Stimulated activated CD4-positive, alpha-beta T cell treated with anti-CD3 and anti-CD28 coated beads, Interleukin-4, amount 100 ng/mL, for 48 hours (primary cell): Measurements from ENCODE around the gene CDC37L1.
A peak's percentile ranks its signal among the peaks of the same experiment; 100 is the strongest.
"Not testable (repeated sequence)": the region's sequence is repeated elsewhere in the genome, so short reads cannot be mapped to it uniquely, and the experiment has no call there.

Source experiments
- DNase-seq, 2 donors: peaks; one replicate each; pipeline ENCODE4 v3.0.0-alpha.2; 2020; ENCODE audit warnings: low read depth in 2 of 2

Gene CDC37L1

DNA sequence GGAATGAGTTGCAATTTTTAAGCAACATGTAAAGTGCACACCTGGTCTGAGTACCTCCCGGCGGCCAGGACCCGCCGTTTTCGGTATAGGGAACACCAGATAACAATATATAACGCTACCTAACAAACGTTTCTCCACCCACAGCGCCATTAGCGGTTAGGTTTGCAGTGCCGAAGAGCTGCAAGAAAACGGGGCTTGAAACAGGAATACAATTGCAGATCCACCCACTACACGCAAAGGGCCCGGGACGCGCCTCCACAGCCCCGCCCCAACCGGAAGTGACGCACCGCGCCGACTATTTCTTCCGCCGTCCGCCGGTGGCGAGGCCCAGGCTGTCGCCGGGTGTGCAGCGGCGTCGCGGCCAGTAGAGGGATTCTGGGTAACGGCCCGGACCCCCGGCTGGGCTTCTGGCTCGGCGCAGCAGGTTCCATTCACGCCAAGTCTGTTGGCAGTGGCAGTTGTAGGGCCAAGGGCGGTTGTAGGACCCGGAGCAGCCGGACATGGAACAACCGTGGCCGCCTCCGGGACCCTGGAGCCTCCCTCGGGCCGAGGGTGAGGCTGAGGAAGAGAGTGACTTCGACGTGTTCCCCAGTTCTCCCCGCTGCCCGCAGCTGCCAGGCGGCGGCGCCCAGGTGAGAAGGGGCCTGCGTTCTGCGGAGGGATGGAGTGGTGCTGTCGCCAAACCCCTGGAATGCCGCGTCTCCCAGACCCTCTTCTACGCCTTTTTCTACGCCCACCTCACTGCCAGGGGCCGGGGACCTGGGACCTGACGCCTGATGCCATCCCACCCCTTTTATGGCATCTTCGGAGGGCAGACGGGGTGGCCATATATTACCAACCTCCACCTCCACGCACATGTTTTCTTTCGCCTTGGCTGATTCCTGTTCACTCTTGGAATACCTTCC, at the start of gene CDC37L1:
CDC37L1 (plus strand) TSS at position 302 of the 905 bp plus-strand sequence; CDS start at position 501, 199 bp downstream.
- DNase-seq = peak; percentile 99

DNA sequence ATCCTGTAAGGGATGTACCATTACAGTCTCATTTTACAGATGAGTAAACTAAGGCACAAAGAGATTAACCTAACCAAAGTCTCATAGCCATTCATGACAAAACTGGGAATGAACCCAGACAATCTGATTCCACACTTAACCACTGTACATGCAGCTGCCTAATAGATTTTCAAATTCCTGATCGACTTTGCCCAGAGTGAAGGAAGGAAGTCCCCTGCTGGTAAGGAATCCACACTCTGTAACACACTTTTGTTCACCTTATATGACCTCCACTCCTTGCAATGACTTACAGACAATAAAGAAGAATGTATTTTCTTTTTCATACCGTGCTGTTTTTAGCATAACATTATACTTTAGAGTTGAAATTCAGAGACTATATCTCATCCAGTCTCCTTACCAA, 48.5 kb upstream of the CDC37L1 start:
- no peak for DNase-seq

DNA sequence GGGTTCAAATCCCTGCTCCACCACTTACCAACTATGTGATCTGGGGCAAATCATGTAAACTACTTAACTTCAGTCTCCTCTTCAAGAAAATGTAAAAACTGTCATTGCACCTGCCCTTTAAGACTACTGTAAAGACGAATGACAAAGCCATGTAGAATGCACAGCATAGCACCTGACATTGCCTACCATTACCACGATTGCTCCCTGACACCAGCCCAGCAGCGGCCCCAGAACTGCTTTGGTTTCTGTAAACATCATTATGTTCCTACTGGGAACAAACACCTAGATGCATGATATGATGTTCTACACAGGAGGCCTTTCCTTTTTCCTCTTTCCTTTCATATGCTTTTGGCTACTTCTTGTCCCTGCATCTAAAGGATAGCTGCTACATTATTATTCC, 40.4 kb upstream of the CDC37L1 start:
- DNase-seq = no peak

DNA sequence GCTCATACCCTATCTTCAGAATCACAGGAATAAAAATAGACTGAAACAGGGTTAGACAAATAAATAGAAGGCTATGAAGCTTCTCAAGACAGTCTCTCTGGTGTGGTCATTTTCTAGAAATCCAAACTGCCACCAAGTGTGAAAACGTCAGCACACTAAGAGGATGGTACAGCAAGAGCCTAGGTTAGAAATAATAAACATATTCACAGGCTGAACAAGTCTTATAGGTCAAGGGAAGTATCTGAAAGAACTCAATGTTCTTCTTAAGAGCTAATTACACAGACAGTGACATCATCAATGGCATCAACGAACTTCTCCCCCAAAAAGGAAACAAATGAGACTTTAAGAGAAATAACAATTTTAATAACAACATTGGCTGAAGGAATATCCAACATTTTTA, 39.9 kb upstream of the CDC37L1 start:
- no peak for DNase-seq

DNA sequence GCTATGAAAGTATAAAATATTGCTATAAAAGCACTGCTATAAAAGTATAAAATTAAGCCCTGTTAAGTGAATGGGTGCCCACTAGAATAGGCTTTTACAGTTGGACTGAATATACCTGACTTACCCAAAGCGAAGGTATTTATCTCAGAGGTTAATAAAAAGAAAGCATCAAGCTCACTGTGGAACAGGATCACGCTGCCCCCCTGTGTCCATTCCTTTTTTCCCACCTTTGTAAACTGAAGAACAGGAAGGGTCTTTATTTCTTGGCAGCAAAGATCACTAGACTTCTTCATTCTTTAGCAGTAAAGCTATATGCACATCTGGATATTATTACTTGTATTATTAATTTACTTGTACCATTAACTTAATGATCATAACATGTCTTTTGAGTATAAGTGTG, 39.3 kb upstream of the CDC37L1 start:
- DNase-seq = no peak

DNA sequence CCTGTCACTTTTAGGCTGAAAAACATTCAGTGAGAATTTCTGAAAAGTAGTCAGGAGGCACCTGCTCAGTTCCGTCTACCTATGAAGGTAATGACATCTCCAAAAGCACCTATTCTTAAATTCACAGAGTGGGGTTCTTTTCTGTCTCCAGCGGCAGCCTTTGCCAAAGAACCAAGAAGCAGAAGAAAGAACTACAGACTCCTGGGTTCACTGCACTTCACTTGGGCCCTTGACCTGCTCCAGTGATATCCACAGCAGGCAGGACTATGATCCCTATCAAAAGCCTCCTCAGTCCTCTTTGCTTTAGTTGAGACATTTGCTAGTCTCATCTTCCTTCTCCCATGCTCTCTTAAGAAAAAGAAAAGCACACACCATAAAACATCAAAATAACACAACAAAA, 37.0 kb upstream of the CDC37L1 start:
- no peak for DNase-seq

DNA sequence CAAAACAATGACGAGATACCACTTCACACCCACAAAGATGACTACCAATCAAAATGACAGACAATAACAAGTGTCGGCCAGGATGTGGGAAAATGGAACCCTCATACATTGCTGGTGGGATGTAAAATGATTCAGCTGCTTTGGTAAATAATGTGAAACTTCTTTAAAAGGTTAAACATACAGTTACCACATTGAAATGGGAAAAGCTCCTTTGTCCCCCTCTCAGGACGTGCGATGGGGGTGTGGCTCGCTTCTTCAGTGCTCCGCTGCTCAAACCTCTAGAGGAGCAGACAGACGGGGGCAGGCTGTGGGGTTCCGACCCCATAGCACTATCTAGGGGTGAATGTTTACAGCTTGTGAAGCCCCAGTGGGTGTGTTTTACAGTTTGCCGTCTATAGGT, 25.3 kb upstream of the CDC37L1 start:
- no peak for DNase-seq

DNA sequence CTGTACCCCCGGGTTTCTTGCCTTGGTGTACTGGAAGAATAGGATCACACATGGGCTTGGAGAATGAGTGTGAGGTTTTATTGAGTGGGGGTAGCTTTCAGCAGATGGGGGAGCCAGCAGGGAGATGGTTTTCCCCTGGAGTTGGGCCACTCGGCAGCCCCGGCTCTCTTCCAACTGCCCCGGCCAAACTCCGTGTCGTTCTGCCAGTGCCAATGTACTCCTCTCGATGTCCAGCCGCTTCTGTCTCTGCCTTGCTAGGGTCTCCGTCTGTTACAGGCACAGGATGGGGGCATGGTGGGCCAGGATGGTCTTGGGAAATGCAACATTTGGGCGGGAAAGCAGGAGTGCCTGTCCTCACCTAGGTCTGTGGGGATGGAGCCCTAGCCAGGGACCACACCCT, 24.8 kb upstream of the CDC37L1 start:
- DNase-seq = no peak

DNA sequence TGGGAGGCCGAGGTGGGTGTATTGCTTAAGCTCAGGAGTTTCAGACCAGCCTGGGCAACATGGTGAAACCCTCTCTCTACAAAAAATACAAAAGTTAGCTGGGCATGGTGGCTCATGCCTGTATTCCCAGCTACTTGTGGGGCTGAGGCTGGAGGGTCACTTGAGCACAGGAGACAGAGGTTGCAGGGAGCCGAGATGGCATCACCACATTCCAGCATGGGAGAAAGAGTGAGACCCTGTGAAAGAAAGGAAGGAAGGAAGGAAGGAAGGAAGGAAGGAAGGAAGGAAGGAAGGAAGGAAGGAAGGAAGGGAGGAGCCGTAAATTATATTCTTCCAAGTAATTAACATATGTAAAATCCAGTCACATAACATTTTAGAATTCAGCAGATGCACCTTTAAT, 23.2 kb upstream of the CDC37L1 start:
- not testable (repeated sequence) for DNase-seq

DNA sequence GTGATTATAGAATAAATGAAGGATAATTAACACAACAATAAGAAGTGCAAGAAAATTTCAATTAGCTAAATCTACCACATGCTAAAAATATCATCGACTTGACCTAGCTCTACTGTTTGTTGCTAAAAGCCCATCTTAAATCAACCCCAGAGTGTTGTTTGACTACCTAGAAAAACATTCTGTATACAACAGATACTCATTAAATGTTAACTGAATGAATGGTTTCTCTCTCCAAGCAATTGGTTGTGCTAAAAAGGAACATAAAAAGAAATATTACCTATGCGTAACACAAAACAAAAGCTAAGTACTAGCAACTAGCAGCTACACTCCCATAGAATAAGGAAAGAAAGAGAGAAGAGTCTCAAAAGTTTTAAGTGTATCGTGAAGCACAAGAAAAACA, 22.7 kb upstream of the CDC37L1 start:
- no peak for DNase-seq

DNA sequence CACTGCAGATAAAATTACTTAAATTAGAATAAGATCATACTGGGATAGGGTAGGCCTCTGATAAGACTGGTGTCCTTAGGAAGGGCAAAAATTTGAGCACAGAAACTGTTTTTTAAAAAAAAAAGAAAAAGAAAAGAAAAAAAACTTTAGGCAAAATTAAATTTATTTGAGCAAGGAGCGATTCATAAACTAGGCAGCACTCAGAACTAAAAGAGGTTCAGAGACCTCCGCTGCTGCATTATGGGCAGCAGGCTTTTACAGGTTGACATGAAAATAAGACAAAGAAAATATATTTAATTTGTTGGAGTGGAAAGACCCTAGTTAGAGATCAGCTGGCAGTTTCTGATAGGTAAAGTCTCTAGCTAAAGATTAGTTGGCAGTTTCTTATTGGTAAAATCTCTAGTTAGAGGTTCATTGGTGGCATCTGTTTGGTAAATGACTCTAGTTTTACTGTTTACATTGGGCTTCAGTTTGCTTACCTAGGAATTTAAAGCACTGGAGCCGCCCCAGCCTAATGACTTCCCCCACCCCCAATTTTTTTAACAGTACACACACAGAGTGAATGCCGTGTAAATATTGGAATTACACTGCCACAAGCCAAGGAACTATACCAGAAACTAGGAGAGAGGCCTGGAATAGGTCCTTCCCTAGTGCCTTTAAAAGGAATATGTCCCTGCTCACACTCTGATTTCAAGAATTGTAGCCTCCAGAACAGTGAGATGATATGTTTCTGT, 21.8 kb upstream of the CDC37L1 start:
- DNase-seq = no peak

DNA sequence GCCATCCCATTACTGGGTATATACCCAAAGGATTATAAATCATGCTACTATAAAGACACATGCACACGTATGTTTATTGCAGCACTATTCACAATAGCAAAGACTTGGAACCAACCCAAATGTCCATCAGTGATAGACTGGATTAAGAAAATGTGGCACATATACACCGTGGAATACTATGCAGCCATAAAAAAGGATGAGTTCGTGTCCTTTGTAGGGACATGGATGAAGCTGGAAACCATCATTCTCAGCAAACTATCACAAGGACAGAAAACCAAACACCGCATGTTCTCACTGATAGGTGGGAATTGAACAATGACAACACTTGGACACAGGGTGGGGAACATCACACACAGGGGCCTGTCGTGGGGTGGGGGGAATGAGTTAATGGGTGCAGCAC, 18.7 kb upstream of the CDC37L1 start:
- not testable (repeated sequence) for DNase-seq

DNA sequence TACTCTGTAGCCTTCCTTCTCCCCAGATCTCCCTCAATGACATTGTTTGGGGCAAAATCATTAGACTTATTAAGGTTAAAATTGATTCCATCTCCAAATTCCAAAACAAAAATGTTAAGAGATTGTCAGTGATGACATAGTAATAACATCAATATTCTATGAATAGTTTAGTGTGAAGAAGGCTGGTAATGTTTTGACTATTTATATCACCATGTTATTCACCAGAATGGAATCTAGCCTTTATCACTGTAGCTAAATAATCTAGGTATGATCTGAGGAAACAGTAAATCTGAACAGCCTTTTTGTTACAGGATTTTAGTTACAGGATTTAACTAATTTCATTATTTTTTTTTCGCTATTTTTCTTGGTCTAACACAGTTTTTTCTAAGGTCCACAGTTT, 18.2 kb upstream of the CDC37L1 start:
- DNase-seq = no peak

DNA sequence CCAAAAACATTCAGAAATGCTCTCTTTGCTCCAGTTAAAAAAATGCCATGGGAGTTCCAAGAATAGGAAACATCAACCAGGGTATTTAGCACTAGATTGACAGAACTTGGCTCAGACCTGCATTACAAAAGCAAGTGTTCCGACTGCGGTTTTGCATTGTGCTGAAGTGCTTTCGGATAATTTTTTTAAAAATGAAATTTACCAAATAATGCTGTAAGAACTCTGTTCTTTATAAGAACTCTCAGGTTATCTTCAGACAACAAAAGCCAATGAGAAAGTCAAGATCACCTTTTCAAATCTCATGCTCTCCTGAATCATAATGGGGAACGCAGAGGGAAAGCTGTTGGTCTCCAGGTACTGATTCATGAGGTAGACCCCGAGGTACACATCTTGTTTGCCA, 17.8 kb upstream of the CDC37L1 start:
- no peak for DNase-seq

DNA sequence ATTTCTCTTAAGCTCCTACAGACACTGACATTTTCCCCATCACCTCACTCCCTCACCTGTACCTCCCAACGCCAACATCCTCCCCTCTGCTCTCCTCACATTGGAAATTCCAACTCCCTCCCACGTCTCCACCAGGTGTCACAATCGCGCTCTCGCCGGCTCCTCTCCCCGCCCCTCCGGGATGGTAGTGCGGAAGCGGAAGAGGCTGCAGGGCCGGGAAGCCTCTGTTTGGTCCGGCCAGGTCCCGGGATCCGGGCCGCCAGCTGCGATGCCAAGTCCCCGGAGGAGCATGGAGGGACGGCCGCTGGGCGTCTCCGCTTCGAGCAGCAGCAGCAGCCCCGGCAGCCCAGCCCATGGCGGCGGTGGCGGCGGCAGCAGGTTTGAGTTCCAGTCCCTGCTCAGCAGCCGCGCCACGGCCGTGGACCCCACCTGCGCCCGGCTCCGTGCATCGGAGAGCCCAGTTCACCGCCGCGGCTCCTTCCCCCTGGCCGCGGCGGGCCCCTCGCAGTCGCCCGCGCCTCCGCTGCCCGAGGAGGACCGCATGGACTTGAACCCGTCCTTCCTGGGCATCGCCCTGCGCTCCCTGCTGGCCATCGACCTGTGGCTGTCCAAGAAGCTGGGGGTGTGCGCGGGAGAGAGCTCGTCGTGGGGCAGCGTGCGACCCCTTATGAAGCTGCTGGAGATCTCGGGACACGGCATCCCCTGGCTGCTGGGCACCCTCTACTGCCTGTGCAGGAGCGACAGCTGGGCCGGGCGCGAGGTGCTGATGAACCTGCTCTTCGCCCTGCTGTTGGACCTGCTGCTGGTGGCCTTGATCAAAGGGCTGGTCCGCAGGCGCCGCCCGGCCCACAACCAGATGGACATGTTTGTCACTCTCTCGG, 17.0 kb upstream of the CDC37L1 start, which contains the start of gene PLPP6:
PLPP6 (plus strand) TSS at position 187 of the 881 bp plus-strand sequence; CDS start at position 269, 82 bp downstream.
- peak; percentile 50 to 73 for DNase-seq

DNA sequence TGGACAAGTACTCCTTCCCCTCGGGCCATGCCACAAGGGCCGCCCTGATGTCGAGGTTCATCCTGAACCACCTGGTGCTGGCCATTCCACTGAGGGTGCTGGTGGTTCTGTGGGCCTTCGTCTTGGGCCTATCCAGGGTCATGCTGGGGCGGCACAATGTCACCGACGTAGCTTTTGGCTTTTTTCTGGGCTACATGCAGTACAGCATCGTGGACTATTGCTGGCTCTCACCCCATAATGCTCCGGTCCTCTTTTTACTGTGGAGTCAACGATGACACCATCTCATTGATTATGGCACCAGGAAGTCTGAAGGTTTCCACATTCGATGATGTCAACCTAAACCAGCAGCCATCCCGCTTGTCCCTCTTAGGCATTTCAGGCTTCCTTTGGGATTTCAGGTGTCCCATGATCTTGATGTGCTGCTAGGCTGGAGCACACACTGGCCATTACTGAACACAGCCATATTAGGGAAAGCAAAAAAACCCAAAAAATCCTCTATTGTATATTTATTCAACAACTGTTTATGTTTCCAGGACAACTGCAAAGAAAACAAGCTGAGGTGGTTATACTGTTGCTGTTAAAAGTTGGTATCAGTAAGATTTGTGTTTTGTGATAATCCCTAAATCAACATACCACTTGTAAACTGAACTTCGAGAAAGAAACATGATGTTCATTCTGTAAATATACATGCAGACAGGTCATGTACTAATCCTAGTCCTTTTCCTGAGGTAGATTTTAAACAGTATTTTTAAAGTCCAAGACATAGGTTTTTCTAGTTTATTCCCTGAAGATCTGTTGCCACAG, 16.2 kb upstream of the CDC37L1 start:
- DNase-seq = no peak

DNA sequence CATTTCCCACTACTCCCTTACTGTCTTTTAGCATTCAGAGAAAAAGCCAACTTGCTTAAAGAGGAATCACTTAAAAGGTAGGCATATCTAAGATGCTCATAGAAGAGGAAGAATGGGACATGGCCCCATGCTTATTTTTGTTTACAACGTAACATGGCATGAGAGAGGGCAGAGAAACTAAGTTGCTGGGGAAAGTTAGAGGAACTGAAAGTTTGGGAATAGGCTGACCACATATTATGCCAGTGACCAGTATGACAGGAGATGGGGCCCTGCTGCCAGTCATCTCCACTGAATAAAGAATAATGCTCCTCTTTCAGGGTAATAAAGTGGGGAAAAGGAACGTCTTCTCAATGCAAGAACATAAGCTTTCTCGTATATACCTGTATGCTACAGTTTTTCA, 15.4 kb upstream of the CDC37L1 start:
- no peak for DNase-seq

DNA sequence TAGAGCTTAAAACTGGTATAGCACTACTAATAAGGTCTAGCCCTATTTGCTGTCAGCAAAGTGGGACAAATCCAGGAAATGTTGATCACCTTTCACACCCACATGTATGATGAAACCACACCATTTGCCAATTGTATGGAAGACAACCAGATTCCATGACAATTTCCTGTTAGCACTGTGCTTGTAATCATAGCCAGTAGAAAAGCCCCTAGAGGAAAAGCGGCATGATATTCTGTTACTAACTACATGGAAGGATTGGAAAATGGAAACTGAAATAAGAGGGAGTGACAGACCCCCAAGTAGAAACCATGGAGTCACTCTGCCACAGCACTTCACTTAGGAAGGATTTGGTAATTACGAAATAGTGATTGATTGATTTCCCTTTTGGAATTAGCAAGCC, 14.0 kb upstream of the CDC37L1 start:
- no peak for DNase-seq

DNA sequence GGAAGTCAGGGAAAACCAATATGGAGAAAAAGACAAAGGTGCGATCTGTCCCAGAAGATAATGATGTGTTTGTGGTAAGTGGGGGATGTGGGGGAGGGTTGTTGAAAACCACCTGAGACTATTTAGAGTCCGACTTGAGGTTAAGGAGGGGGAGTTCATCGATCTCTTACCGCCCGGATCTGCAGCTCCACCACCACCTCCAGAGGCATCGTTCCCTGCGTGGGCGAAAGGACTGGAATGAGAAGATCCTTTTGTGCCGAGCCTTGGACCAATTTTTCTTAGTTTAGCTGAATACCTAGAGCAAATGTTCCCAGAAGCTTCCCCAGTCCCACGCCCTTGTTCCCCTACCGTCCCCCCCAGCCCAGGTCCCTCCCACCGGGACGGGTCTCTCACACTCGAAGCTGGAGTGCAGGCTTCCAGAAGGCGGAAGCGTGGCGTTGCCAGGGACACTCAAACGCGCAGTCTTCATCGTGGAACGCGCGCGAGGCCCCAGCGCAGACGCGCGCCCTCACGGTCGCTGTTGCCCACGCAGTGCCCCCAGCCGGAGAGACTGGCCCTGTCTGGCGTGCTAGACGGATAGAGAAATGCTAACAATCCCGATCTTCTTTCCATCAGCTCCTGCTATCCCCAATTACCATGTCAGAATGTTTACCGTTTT, 13.2 kb upstream of the CDC37L1 start, which contains the start of gene SPATA6L:
SPATA6L (minus strand) TSS at position 439 of the 658 bp plus-strand sequence; CDS start at position 209, 230 bp downstream.
- DNase-seq = peak; percentile 15 to 23

DNA sequence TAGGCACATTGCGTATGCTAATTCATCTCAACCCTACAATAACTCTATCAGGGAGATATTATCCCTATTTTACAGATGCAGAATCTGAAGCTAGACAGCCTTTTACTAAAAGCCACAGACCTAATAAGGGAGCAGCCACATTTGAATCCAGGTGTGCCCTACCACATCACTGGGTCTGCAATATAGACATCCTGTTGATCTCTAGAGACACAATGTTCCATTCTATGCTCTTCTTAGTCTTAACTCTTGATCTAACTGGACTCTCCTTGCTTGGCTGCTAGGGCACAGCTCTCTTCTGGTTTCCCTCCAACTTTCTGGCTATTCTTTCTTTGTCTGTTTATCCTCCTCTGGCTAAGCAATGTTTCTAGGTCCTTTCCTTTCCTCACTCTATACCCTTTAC, 11.7 kb upstream of the CDC37L1 start:
- no peak for DNase-seq
